ENCODE results near the gene LPCAT2. TPM values are rescaled to one million over a fixed set of nuclear protein-coding genes. Genes with fewer than 3 reads are reported as not detected.
A peak's percentile ranks its signal among the peaks of the same experiment; 100 is the strongest.

LPCAT2 gene
- total RNA-seq, 1 experiment from 2014 or later = 0.47 TPM

GRCh38 chr16:55529018-55529417 is 20.1 kb downstream of the LPCAT2 start:
- DNase-seq (ENCODE audit: low read depth in 1 of 2, low spot score in 2 of 2) = no peak
- H3K4me3 ChIP-seq = no peak overlapping the region
- H3K4me1 ChIP-seq (replicated peaks) = no peaks in the 10 kb centered on the region

GRCh38 chr16:55530316-55530856 is 21.5 kb downstream of the LPCAT2 start:
- Histone ChIP-seq H3K9me3 (replicated peaks) (no peaks in the 10 kb centered on the region), H3K36me3 (no peaks in the 10 kb centered on the region), H3K27me3 (replicated peaks) (no peaks in the 10 kb centered on the region), H3K4me1 (replicated peaks) (no peaks in the 10 kb centered on the region), H3K27ac (no peak overlapping the region), H3K4me3 (no peak overlapping the region)
- DNase-seq (ENCODE audit: low read depth in 1 of 2, low spot score in 2 of 2) = no peak

More at GRCh38 chr16:55529018-55529417, 20.1 kb downstream of the LPCAT2 start:
- H3K27ac ChIP-seq = no peak overlapping the region
- no peaks in the 10 kb centered on the region for H3K36me3 ChIP-seq
- H3K9me3 ChIP-seq (replicated peaks) = no peaks in the 10 kb centered on the region
- no peaks in the 10 kb centered on the region for H3K27me3 ChIP-seq (replicated peaks)

GRCh38 chr16:55532227-55532626 is 23.4 kb downstream of the LPCAT2 start:
- H3K27ac ChIP-seq = no peak overlapping the region
- no peaks in the 10 kb centered on the region for H3K4me1 ChIP-seq (replicated peaks)
- no peak overlapping the region for H3K4me3 ChIP-seq
- no peaks in the 10 kb centered on the region for H3K36me3 ChIP-seq
- no peak for DNase-seq (ENCODE audit: low read depth in 1 of 2, low spot score in 2 of 2)
- no peaks in the 10 kb centered on the region for H3K9me3 ChIP-seq (replicated peaks)
- no peaks in the 10 kb centered on the region for H3K27me3 ChIP-seq (replicated peaks)

- Histone ChIP-seq H3K9me3 (replicated peaks) (no peaks in the 10 kb centered on the region), H3K4me1 (replicated peaks) (no peaks in the 10 kb centered on the region), H3K27ac (no peak overlapping the region), H3K27me3 (replicated peaks) (no peaks in the 10 kb centered on the region), H3K36me3 (no peaks in the 10 kb centered on the region), H3K4me3 (no peak overlapping the region)
- DNase-seq (ENCODE audit: low read depth in 1 of 2, low spot score in 2 of 2) = no peak
Measured at GRCh38 chr16:55534756-55535155, 25.9 kb downstream of the LPCAT2 start.

GRCh38 chr16:55539049-55539448 is 30.2 kb downstream of the LPCAT2 start:
- H3K4me3 ChIP-seq = no peak overlapping the region
- no peaks in the 10 kb centered on the region for H3K36me3 ChIP-seq
- H3K27ac ChIP-seq = no peak overlapping the region
- H3K9me3 ChIP-seq (replicated peaks) = no peaks in the 10 kb centered on the region
- H3K27me3 ChIP-seq (replicated peaks) = no peaks in the 10 kb centered on the region
- peaks cover 21% of the 10 kb centered on the region for H3K4me1 ChIP-seq (replicated peaks)
- no peak for DNase-seq (ENCODE audit: low read depth in 1 of 2, low spot score in 2 of 2)

GRCh38 chr16:55539488-55539887 is 30.6 kb downstream of the LPCAT2 start:
- Histone ChIP-seq H3K27ac (no peak overlapping the region), H3K36me3 (no peaks in the 10 kb centered on the region), H3K27me3 (replicated peaks) (no peaks in the 10 kb centered on the region), H3K4me1 (replicated peaks) (peaks cover 21% of the 10 kb centered on the region), H3K9me3 (replicated peaks) (no peaks in the 10 kb centered on the region), H3K4me3 (no peak overlapping the region)
- DNase-seq (ENCODE audit: low read depth in 1 of 2, low spot score in 2 of 2) = no peak

GRCh38 chr16:55540221-55540620 is 31.3 kb downstream of the LPCAT2 start:
- H3K4me1 ChIP-seq (replicated peaks) = peaks cover 21% of the 10 kb centered on the region
- no peak overlapping the region for H3K4me3 ChIP-seq
- no peak overlapping the region for H3K27ac ChIP-seq
- no peaks in the 10 kb centered on the region for H3K9me3 ChIP-seq (replicated peaks)
- no peak for DNase-seq (ENCODE audit: low read depth in 1 of 2, low spot score in 2 of 2)
- no peaks in the 10 kb centered on the region for H3K27me3 ChIP-seq (replicated peaks)
- H3K36me3 ChIP-seq = no peaks in the 10 kb centered on the region

GRCh38 chr16:55542459-55543082 is 33.7 kb downstream of the LPCAT2 start:
- DNase-seq (ENCODE audit: low read depth in 1 of 2, low spot score in 2 of 2) = peak in 1 of 2 experiments; percentile 70
- Histone ChIP-seq H3K9me3 (replicated peaks) (no peaks in the 10 kb centered on the region), H3K27ac (no peak overlapping the region), H3K36me3 (no peaks in the 10 kb centered on the region), H3K4me3 (no peak overlapping the region), H3K27me3 (replicated peaks) (no peaks in the 10 kb centered on the region), H3K4me1 (replicated peaks) (peaks cover 21% of the 10 kb centered on the region)

GRCh38 chr16:55543472-55543871 is 34.6 kb downstream of the LPCAT2 start:
- Histone ChIP-seq H3K27me3 (replicated peaks) (no peaks in the 10 kb centered on the region), H3K27ac (no peak overlapping the region), H3K4me3 (no peak overlapping the region), H3K9me3 (replicated peaks) (no peaks in the 10 kb centered on the region), H3K36me3 (no peaks in the 10 kb centered on the region), H3K4me1 (replicated peaks) (peaks cover 21% of the 10 kb centered on the region)
- DNase-seq (ENCODE audit: low read depth in 1 of 2, low spot score in 2 of 2) = peak in 1 of 2 experiments; percentile 66

GRCh38 chr16:55552621-55553020 is 43.7 kb downstream of the LPCAT2 start:
- peaks cover 13% of the 10 kb centered on the region for H3K4me1 ChIP-seq (replicated peaks)
- no peak overlapping the region for H3K4me3 ChIP-seq
- H3K36me3 ChIP-seq = no peaks in the 10 kb centered on the region
- no peak overlapping the region for H3K27ac ChIP-seq
- 0 out of 2 replicates have a peak, but pooled peaks cover 4% of the 10 kb centered on the region for H3K27me3 ChIP-seq (replicated peaks)
- DNase-seq (ENCODE audit: low read depth in 1 of 2, low spot score in 2 of 2) = peak; percentile 76 to 78
- no peaks in the 10 kb centered on the region for H3K9me3 ChIP-seq (replicated peaks)

GRCh38 chr16:55555436-55555835 is 46.6 kb downstream of the LPCAT2 start:
- no peak overlapping the region for H3K27ac ChIP-seq
- peaks cover 31% of the 10 kb centered on the region for H3K4me1 ChIP-seq (replicated peaks)
- no peaks in the 10 kb centered on the region for H3K36me3 ChIP-seq
- no peak for DNase-seq (ENCODE audit: low read depth in 1 of 2, low spot score in 2 of 2)
- no peaks in the 10 kb centered on the region for H3K9me3 ChIP-seq (replicated peaks)
- H3K27me3 ChIP-seq (replicated peaks) = no peaks in the 10 kb centered on the region
- H3K4me3 ChIP-seq = no peak overlapping the region

- Histone ChIP-seq H3K27ac (no peak overlapping the region), H3K4me3 (no peak overlapping the region), H3K36me3 (no peaks in the 10 kb centered on the region), H3K4me1 (replicated peaks) (peaks cover 28% of the 10 kb centered on the region), H3K27me3 (replicated peaks) (no peaks in the 10 kb centered on the region), H3K9me3 (replicated peaks) (no peaks in the 10 kb centered on the region)
- DNase-seq (ENCODE audit: low read depth in 1 of 2, low spot score in 2 of 2) = no peak
Measured at GRCh38 chr16:55557186-55557585, 48.3 kb downstream of the LPCAT2 start.

- H3K27ac ChIP-seq = no peak overlapping the region
- DNase-seq (ENCODE audit: low read depth in 1 of 2, low spot score in 2 of 2) = peak in 1 of 2 experiments; percentile 58
- H3K4me3 ChIP-seq = no peak overlapping the region
- no peaks in the 10 kb centered on the region for H3K36me3 ChIP-seq
- no peaks in the 10 kb centered on the region for H3K27me3 ChIP-seq (replicated peaks)
- no peaks in the 10 kb centered on the region for H3K9me3 ChIP-seq (replicated peaks)
- H3K4me1 ChIP-seq (replicated peaks) = peaks cover 25% of the 10 kb centered on the region
Measured at GRCh38 chr16:55559233-55559632, 50.4 kb downstream of the LPCAT2 start.

- no peak overlapping the region for H3K27ac ChIP-seq
- H3K36me3 ChIP-seq = no peaks in the 10 kb centered on the region
- peaks cover 27% of the 10 kb centered on the region for H3K4me1 ChIP-seq (replicated peaks)
- DNase-seq (ENCODE audit: low read depth in 1 of 2, low spot score in 2 of 2) = no peak
- no peaks in the 10 kb centered on the region for H3K27me3 ChIP-seq (replicated peaks)
- no peak overlapping the region for H3K4me3 ChIP-seq
- no peaks in the 10 kb centered on the region for H3K9me3 ChIP-seq (replicated peaks)
Measured at GRCh38 chr16:55559933-55560516, 51.2 kb downstream of the LPCAT2 start.

All from SJSA1 (cell line).